Activated naive CD8-positive, alpha-beta T cell (primary cell): Measurements from ENCODE around the gene CALN1.

ENCODE experiments used
- H3K27ac Mint-ChIP-seq: one replicate; pipeline ENCODE4 v1.8.0; 2021; ENCODE audit warnings: mixed read lengths
- H3K27me3 Mint-ChIP-seq: one replicate; pipeline ENCODE4 v1.8.0; 2021; ENCODE audit warnings: mixed read lengths
- H3K36me3 Mint-ChIP-seq: one replicate; pipeline ENCODE4 v1.8.0; 2021; ENCODE audit warnings: mixed read lengths
- H3K4me1 Mint-ChIP-seq: one replicate; pipeline ENCODE4 v1.8.0; 2021; ENCODE audit warnings: low read depth, mixed read lengths
- H3K4me3 Mint-ChIP-seq: one replicate; pipeline ENCODE4 v1.8.0; 2021; ENCODE audit warnings: mild to moderate bottlenecking, mixed read lengths
- H3K9me3 Mint-ChIP-seq: one replicate; pipeline ENCODE4 v1.8.0; 2021; ENCODE audit warnings: low read depth, mixed read lengths

CALN1 gene

GRCh38 chr7:71735961-71736556 lies 676.1 kb downstream of the CALN1 start:
- H3K36me3 Mint-ChIP-seq: no peaks in the 10 kb centered on the region
- H3K9me3 Mint-ChIP-seq: no peaks in the 10 kb centered on the region
- H3K27me3 Mint-ChIP-seq: peaks cover 5% of the 10 kb centered on the region
- H3K4me1 Mint-ChIP-seq: peaks cover 2% of the 10 kb centered on the region
- no peak overlapping the region for H3K27ac Mint-ChIP-seq
- H3K4me3 Mint-ChIP-seq: no peak overlapping the region

DNA sequence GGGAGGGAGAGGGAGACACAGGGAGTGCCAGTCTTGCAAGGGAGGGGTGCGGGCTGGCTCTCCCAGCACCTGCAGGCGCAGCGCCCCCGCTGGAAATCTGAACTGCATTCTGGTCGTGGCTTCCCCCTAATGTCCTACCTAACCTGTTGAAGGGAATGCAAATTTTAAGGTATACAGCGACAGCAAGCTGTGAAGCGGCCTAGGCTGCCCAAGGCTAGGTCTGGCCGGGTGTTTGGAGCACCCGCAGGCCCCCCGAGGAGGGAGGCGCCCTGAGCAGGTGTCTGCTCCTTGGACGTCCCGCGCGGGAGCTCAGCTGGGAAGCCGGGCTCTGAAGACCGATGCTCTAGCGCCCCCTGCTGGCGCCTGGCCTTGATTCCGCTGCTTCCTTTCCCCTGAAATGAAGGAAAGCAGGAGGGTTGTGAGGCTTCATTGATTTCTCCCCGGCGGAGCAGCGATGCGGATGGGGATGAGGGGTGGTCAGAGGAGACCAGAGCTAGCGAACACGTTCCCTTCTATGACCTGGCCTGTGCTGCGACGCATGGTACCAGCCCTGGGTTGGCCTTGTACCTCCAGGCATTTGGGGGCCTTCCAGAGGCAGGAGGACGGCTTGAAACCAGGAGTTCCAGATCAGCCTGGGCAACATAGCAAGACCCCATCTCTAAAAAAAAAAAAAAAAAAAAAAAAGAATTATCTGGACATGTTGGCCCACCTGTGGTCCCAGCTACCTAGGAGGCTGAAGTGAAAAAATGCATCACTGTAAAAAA lies 678.8 kb downstream of the CALN1 start:
- Mint-ChIP-seq H3K9me3 (no peaks in the 10 kb centered on the region), H3K36me3 (no peaks in the 10 kb centered on the region), H3K27ac (no peak overlapping the region), H3K4me1 (peaks cover 2% of the 10 kb centered on the region), H3K27me3 (peaks cover 5% of the 10 kb centered on the region), H3K4me3 (no peak overlapping the region)

GRCh38 chr7:71731740-71732139 lies 680.4 kb downstream of the CALN1 start:
- H3K27ac Mint-ChIP-seq: no peak overlapping the region
- H3K27me3 Mint-ChIP-seq: peaks cover 5% of the 10 kb centered on the region
- no peaks in the 10 kb centered on the region for H3K9me3 Mint-ChIP-seq
- H3K4me1 Mint-ChIP-seq: peaks cover 2% of the 10 kb centered on the region
- no peaks in the 10 kb centered on the region for H3K36me3 Mint-ChIP-seq
- no peak overlapping the region for H3K4me3 Mint-ChIP-seq
